ENCODE measurements around the gene SCN9A. TPM values are rescaled to one million over a fixed set of nuclear protein-coding genes. Genes with fewer than 3 reads are reported as not detected.

The SCN9A gene
- total and polyA plus RNA-seq, 2 of the 8 experiments (the other 6 are each of a cell fraction or from before 2014, with no cell fraction given) = 1.6 to 6.2 TPM

DNA sequence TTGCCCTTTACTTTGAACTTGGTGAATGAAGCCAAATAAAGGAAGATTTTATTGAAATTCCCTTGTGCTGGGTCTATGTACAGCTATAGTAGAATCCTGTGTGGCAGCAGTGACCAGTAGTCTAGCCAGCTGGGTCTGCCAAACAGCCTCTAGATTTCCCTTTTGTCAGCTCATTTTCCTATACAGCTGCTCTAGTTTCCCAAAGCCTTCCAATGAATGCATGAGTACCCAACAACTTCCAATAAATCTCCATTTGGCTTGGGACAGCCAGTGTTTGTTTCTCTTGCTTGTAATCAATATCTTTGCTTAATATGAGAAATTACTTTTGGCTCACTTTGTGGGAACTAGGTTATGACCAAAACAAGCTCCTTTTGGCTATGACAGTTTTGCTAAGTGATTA lies 43.6 kb downstream of the SCN9A start:
- no peaks in the 10 kb centered on the region for H4K20me1 ChIP-seq (replicated peaks in 1 of 2; ENCODE audit: control insufficient read depth in 1 of 2, insufficient read depth in 2 of 2, low read length in 2 of 2)
- H3K23me2 ChIP-seq (ENCODE audit: low read depth, low read length) = no peaks in the 10 kb centered on the region
- no peak overlapping the region for H3K27ac ChIP-seq (ENCODE audit: low read depth, low read length)
- no peak overlapping the region for H3K23ac ChIP-seq (ENCODE audit: insufficient read length)
- no peak overlapping the region for H3K4me3 ChIP-seq (ENCODE audit: extremely low read depth in 1 of 4, insufficient read depth in 2 of 4, low read depth in 3 of 4, low read length in 4 of 4)
- H3K79me1 ChIP-seq (ENCODE audit: low read depth, low read length) = no peaks in the 10 kb centered on the region
- no peak overlapping the region for H4K91ac ChIP-seq (replicated peaks; ENCODE audit: insufficient read length, low read length)
- H3K9ac ChIP-seq (replicated peaks in 1 of 4; ENCODE audit: extremely low read depth in 1 of 4, low read depth in 3 of 4, low read length in 3 of 4) = no peak overlapping the region
- no peak overlapping the region for H3K18ac ChIP-seq (ENCODE audit: extremely low read depth, low read length)
- no peak overlapping the region for H4K5ac ChIP-seq (ENCODE audit: insufficient read length, low read depth, low read length)
- POLR2A ChIA-PET (ENCODE audit: partially characterized antibody) = interaction anchor here (0.6 kb wide), 1 partner anchor 1900 kb away, joined by 4 read pairs; no protein-coding TSS in a partner anchor
- H2BK120ac ChIP-seq (replicated peaks; ENCODE audit: low read depth, low read length) = no peak overlapping the region
- H4K8ac ChIP-seq (ENCODE audit: extremely low read depth, insufficient read depth, low read length) = no peak overlapping the region
- no peaks in the 10 kb centered on the region for H3K79me2 ChIP-seq (ENCODE audit: control insufficient read depth in 1 of 2, insufficient read depth in 2 of 2, low read length in 2 of 2)
- H3K4me2 ChIP-seq (ENCODE audit: insufficient read depth in 1 of 2, low read depth in 2 of 2, low read length in 2 of 2) = no peak overlapping the region
- H2BK15ac ChIP-seq (ENCODE audit: low read length) = no peak overlapping the region
- no peak for DNase-seq (ENCODE audit: low read depth in 1 of 2, low spot score in 2 of 2)
- H3K56ac ChIP-seq (replicated peaks; ENCODE audit: insufficient read length, low read depth, low read length) = no peak overlapping the region
- no peak overlapping the region for H2AFZ ChIP-seq (ENCODE audit: low read length)
- H2AK5ac ChIP-seq (ENCODE audit: low read depth, low read length) = no peak overlapping the region; the same call in 1 of the 2 replicates
- no peak overlapping the region for H2BK5ac ChIP-seq (ENCODE audit: low read depth, low read length)
- CTCF ChIA-PET (ENCODE audit: partially characterized antibody) = interaction anchor here (0.9 to 1.1 kb wide), 2 partner anchors 10 to 20 kb away, joined by 3 to 4 read pairs; no protein-coding TSS in a partner anchor
- no peak overlapping the region for H3K4ac ChIP-seq (replicated peaks; ENCODE audit: insufficient read length, low read depth, low read length)
- H3K14ac ChIP-seq (ENCODE audit: insufficient read length) = no peak overlapping the region
- H3K36me3 ChIP-seq (ENCODE audit: control insufficient read depth in 2 of 4, insufficient read depth in 4 of 4, low read length in 3 of 4) = no peaks in the 10 kb centered on the region
- no peak overlapping the region for H2BK12ac ChIP-seq (ENCODE audit: low read depth, low read length)
- no peaks in the 10 kb centered on the region for H3K27me3 ChIP-seq (replicated peaks in 1 of 4; ENCODE audit: control insufficient read depth in 3 of 4, extremely low read depth in 1 of 4, insufficient read depth in 3 of 4, low read length in 3 of 4)
- peaks cover 0 to 5% (median 2%) of the 10 kb centered on the region in 4 experiments; a peak in 2 of 7 replicates for H3K4me1 ChIP-seq (replicated peaks in 1 of 4; ENCODE audit: control insufficient read depth in 3 of 4, insufficient read depth in 4 of 4, low read length in 3 of 4)
- H3K9me3 ChIP-seq (ENCODE audit: insufficient read depth in 2 of 2, low read depth in 1 of 2, low read length in 1 of 2) = no peaks in the 10 kb centered on the region
- FAIRE-seq = no peak
- no peak overlapping the region for H2BK20ac ChIP-seq (ENCODE audit: low read length)
- TF ChIP-seq, protein P1, sequence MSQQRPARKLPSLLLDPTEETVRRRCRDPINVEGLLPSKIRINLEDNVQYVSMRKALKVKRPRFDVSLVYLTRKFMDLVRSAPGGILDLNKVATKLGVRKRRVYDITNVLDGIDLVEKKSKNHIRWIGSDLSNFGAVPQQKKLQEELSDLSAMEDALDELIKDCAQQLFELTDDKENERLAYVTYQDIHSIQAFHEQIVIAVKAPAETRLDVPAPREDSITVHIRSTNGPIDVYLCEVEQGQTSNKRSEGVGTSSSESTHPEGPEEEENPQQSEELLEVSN (IDR thresholded peaks at IDR 0.05) = no peak
- TF ChIP-seq SP2 (IDR thresholded peaks at IDR 0.05; ENCODE audit: low read length) = no peak

All from H1 (cell line).